G401.6 (cell line): Measurements from ENCODE around the gene CTXND2.
"Not testable (repeated sequence)": the region's sequence is repeated elsewhere in the genome, so short reads cannot be mapped to it uniquely, and the experiment has no call there.

ENCODE experiments used
- FAIRE-seq: peaks from 2 replicates; lab custom pipeline; 2012; peaks lifted over from hg19 to GRCh38; lab: Jason Lieb, UNC

Gene CTXND2

GRCh38 chr1:150887018-150887417 is at the start of gene CTXND2:
TSS of gene CTXND2 (plus strand) at chr1:150887136. CDS start at chr1:150912315, 25,179 bp downstream.
- FAIRE-seq, result no peak

- FAIRE-seq, result not testable (repeated sequence)
Observed at GRCh38 chr1:150840850-150841249, 46.1 kb upstream of the CTXND2 start.

DNA sequence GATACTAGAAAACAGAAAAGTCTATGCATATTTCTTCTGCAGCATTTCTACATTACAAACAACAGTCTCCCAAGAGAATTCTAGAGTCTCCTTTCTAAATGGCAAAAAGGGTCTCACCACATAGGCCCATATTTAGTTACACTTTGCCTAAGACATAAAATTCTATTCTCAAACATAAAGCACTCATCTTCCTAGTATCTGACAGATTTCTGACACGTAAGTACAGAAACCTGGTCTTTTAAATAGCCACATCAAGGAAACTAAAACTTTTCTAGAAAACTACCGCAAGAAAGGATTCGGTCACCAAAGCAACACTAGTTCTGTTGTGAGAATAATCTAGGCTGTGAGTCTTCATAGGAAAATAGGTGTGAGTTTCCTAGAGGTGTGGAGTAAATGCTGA is 45.3 kb upstream of the CTXND2 start:
- FAIRE-seq, result no peak

- no peak for FAIRE-seq
Observed at GRCh38 chr1:150842343-150842742, 44.6 kb upstream of the CTXND2 start.

GRCh38 chr1:150842964-150843363 is 44.0 kb upstream of the CTXND2 start:
- no peak for FAIRE-seq

DNA sequence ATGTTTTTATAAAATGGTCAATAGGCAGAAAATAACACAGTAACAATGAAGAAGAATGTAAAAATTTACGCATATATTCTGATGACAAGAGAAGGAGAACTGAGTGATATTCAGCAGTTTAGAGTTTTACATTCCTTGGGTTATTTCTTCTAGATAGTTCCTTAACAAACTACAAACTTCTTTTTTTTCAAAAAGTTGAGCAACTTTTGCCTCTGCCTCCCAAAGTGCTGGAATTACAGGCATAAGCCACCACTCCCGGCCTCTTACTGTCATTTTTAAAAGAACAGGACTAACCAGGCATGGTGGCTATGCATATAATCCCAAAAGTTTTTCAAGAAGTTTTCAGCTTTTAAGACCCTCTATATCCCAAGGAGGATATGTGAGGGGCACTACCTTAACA is 43.5 kb upstream of the CTXND2 start:
- FAIRE-seq, result no peak

DNA sequence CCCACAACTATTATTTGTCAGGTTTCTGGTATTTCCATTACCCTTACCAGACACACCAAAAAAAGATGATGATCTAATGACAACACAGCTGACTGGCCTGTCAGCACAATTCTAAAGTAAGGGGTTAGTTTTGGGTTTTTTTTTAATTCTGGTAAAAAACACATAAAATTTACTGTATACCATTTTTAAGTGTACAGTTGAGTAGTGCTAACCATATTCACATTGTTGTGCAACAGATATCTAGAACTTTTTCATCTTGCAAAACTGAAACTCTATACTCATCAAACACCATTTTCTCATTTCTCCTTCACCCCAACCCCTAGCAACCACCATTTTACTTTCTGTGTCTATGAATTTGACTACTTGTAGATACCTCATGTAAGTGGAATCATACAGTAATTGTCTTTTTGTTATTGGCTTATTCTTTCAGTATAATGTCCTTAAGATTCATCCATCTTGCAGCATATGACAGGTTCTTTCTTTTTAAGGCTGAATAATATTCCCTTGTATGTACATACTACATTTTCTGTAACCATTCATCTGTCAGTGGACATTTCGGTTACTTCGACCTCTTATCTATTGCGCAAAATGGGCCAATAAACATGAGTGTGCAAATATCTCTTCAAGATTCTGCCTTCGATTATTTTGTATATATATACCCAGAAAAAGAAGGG is 40.3 kb upstream of the CTXND2 start:
- FAIRE-seq, result no peak

GRCh38 chr1:150850801-150851362 is 36.1 kb upstream of the CTXND2 start:
- not testable (repeated sequence) for FAIRE-seq

DNA sequence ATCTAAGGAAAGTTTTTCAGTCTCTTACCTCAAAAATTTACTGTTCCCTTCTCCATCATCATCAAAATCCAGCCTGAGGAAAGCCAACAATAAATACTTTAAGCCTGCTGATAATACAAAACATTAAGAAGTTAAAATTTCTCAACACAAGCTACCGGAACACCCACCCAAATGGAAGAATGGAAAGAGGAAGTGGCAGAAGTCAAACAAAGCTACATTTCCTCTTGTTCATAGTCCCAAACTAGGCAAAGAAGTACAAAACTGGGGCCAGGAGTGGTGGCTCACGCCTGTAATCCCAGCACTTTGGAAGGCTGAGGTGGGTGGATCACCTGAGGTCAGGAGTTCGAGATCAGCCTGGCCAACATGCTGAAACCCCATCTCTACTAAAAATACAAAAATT is 34.2 kb upstream of the CTXND2 start:
- FAIRE-seq, result not testable (repeated sequence)

DNA sequence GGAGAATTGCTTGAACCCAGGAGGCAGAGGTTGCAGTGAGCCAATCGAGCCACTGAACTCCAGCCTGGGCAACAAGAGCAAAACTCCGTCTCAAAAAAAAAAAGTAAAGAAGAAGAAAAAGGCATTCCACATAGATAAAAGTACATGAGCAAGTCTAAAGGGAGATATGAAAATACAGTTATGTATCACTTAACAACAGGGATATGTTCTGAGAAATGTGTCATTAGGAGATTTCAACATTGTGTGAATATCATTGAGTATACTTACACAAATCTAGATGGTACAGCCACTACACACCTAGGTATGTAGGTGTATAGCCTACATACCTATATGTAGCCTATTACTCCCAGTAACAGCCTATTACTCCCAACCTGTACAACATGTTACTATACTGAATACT is 23.2 kb upstream of the CTXND2 start:
- FAIRE-seq, result no peak

DNA sequence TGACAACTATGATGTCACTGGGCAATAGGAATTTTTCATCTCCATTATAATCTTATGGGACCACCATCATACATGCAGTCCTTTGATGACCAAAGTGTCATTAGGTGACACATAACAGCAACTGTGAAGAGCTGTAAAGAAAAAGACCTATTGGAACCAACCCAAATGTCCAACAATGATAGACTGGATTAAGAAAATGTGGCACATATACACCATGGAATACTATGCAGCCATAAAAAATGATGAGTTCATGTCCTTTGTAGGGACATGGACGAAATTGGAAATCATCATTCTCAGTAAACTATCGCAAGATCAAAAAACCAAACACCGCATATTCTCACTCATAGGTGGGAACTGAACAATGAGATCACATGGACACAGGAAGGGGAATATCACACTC is 22.7 kb upstream of the CTXND2 start:
- not testable (repeated sequence) for FAIRE-seq

GRCh38 chr1:150869683-150870082 is 17.3 kb upstream of the CTXND2 start:
- FAIRE-seq, result no peak

DNA sequence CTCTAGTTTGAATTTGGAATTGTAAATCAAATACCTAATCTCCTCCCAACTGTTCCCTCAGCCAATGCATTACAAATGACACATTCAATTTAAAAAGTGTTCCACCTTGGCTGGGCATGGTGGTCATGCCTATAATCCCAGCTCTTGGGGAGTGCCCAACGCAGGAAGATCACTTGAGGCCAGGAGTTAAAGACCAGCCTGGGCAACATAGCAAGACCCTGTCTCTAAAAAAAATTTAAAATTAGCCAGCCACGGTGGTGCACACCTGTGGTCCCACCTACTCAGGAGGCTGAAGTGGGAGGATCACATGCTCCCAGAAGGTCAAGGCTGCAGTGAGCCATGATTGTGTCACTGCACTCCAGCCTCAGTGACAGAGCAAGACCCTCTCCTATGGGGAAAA is 14.4 kb upstream of the CTXND2 start:
- no peak for FAIRE-seq

- FAIRE-seq, result no peak
Observed at GRCh38 chr1:150873521-150873920, 13.4 kb upstream of the CTXND2 start.

- FAIRE-seq, result no peak
Observed at GRCh38 chr1:150874455-150875196, 12.3 kb upstream of the CTXND2 start.

GRCh38 chr1:150875197-150876118 is 11.5 kb upstream of the CTXND2 start:
- no peak for FAIRE-seq

DNA sequence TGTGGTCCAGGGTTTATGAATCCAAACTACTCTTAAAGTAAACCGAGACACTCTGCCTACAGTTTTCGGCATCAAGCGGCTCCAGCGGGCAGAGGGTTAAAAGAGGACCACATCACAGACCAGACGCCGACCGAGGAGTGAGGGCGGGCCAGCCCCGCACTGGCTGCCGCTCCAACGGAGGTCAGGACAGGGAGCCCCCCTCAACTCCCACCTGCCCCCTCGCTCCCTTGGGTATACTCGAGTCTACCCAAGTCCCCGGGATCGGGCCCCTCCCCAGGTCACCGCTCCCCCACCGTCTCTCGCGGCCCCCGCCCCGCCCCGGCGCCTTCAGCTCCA is 10.8 kb upstream of the CTXND2 start:
- no peak for FAIRE-seq

DNA sequence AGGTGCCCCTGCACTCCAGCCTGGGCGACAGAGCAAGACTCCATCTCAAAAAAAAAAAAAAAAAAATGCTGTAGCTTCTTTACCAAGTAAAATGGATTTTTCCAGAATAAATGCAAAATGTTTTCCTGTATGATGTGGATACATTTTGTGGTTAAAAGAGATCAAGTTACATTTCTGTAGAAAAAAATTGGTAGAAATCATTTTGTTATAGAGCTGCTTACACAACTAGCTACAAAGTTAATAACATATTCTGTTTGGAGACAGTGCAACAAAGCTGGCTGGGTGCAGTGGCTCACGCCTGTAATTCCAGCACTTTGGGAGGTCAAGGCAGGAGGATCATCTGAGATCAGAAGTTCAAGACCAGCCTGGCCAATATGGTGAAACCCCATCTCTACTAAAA is 8.0 kb upstream of the CTXND2 start:
- not testable (repeated sequence) for FAIRE-seq

DNA sequence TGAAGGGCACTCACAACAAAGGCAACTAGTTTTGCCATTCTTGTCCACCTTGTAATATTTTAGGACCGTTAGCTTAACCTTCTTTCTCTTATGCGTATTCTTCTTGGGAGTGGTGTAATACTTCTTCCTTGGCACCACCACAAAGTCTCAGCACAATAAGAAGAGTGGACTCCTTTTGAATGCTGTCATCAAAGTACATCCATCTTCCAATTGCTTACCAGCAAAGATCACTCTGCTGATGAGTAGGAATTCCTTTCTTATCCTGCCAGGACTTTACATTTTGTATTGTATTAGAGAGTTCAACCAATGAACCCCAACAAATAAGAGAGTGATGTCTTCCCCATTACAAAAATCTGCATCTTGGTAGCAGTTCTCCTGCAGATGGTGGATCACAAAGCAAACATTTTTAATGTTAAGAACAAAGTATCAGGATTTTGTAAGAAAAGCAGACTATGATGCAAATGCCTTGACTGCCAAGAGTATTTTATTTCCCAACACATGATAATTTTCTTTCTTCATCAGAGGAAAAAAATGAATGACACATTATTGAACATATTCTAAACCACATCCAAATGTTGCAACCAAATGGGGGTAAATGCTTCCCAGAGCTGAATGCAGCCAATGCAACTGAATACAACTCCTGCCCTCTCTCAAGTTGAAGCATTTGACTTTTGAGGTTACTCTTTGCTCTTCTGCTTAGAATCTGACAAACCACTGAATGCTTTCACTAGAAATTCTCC is 5.4 kb upstream of the CTXND2 start:
- FAIRE-seq, result no peak

DNA sequence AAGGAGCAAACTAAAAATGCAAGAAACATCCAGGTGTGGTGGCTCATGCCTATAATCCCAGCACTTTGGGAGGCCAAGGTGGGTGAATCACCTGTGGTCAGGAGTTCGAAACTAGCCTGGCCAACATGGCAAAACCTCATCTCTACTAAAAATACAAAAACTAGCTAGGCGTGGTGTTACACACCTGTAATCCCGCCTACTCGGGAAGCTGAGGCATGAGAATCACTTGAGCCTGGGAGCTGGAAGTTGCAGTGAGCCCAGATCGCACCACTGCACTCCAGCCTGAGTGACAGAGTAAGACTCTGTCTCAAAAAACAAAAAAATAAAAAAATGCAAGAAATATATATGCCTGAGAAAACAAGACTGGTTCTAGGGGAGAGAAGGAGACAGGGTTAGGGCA is 3.8 kb upstream of the CTXND2 start:
- FAIRE-seq, result not testable (repeated sequence)

DNA sequence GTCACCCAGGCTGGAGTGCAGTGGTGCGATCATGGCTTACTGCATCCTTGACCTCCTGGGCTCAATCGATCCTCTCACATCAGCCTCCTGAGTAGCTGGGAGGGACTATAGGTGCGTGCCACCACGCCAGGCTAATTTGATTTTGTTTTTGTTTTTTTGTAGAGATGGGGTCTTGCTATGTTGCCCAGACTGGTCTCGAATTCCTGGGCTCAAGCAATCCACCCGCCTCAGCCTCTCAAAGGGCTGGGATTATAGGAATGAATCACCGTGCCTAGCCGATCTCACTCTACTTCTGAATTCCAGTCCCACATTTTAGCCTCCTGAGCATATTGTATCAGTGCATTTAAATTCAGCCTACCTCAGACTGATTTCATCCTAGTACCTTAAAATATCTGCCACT is 1.8 kb downstream of the CTXND2 start:
- FAIRE-seq, result no peak

- no peak for FAIRE-seq
Observed at GRCh38 chr1:150890033-150890416, 3.1 kb downstream of the CTXND2 start.
